Measurements from ENCODE around the gene ELL.

DNA sequence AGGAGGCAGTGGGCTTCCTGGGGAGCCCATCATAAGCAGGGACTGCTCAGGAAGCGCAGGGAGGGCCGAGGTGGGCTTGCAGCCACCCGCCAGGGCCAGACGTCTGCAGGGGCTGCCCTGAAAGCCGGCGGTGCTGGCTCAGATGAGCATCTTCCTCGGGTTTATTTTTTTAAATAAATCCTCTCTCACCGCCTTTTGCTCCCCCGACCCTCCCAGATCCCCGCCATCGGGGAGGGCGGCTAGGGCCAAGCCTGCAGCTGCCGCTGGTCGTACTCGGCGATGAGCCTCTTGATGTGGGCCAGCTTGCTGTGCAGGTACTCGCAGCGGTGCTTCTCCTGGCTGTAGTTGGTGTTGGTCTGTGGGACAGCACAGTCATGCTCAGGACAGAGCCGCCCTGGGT, 77.4 kb downstream of the ELL start:
- TF ChIP-seq CTCF (IDR thresholded peaks at IDR 0.05) (no peak), POLR2A (IDR thresholded peaks at IDR 0.05) (no peak), EP300 (IDR thresholded peaks at IDR 0.05) (no peak)

Data from ovary (tissue), 3 donors.